NOMO-1 treated with dmso at 0.1 percent for 144 hours (cell line): Measurements from ENCODE around the gene YIF1A.
"Not testable (repeated sequence)": the region's sequence is repeated elsewhere in the genome, so short reads cannot be mapped to it uniquely, and the experiment has no call there.

Experiments used
- DNase-seq: peaks from one replicate; lab custom pipeline; 2025; ENCODE audit not compliant: unreplicated experiment; lab: John Stamatoyannopoulos, UW

YIF1A gene

GRCh38 chr11:66326261-66327111 is 37.5 kb upstream of the YIF1A start:
- DNase-seq: no peak

DNA sequence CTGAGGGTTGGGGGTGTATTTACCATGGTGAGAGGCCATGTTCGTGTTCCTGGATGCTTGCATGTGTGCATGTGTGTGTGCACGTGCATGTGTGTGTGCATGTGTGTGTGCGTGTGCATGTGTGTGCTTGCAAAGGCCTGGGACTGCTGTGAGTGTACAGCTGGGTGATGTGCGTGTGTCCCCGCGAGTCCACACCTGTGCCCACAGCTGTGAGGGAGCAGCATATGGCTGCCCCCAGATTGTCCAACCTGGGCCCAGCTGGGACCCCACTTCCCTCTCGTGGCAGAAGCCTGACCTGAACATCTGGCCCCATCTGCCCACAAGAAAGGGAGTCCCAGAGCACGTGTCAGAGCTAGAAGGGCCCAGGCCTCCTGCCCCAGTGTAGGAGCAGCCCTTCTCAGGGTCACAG is 36.3 kb upstream of the YIF1A start:
- DNase-seq: no peak

GRCh38 chr11:66324664-66325063 is 35.7 kb upstream of the YIF1A start:
- no peak for DNase-seq

DNA sequence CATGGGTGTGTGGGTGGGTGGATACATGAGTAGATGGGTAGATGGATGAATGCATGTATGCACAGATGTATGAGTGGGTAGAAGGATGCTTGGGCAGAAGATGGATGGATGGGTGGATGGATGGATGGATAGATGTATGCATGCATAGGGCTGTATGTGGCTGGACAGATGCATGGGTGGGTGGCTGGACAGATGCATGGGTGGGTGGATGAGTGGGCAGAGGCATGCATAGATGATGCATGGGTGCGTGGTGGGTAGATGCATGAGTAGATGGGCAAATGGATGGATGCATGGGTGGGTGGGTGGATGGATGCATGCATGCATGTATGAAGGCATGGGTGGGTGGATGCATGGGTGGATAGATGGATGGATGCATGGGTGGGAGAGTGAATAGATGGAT is 34.7 kb upstream of the YIF1A start:
- no peak for DNase-seq

DNA sequence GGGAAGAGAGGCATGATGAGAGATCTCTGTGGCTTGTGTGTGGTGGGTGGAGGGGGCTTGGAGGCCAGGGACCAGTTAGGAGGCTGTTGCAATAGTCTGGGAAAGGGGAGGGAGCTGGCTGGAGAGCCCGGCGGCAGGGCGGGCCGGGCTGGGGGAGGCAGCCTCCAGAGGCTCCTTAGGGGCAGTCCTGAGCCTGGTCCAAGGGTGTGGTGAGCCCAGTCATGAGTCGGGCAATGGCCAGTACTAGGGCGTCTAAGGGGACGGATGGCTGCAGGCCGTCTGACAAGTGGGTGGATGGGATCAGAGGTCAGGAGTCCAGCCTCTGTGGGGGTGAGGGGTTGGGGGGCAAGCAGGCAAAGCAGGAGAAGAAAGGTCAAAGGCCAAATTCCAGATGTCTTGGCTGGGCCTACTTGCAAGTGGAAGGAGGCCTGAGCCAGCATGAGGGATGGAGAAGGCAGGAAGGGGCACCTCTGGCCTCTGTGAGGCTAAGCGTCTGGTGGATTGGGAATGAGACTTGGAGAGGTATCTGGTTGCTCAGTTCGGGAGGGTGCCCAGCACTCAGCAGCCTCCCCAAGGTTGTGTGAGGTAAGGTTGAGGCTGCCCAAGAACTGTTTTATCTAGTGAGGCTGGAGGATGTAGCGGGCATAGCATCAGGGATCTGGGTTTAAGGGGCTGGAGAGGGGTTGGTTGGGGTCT is 33.9 kb upstream of the YIF1A start:
- DNase-seq: no peak

GRCh38 chr11:66321606-66322005 is 32.7 kb upstream of the YIF1A start:
- DNase-seq: no peak

DNA sequence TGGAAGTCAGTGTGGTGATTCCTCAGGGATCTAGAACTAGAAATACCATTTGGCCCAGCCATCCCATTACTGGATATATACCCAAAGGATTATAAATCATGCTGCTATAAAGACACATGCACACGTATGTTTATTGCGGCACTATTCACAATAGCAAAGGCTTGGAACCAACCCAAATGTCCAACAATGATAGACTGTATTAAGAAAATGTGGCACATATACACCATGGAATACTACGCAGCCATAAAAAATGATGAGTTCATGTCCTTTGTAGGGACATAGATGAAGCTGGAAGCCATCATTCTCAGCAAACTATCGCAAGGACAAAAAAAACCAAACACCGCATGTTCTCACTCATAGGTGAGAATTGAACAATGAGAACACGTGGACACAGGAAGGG is 31.8 kb upstream of the YIF1A start:
- not testable (repeated sequence) for DNase-seq

DNA sequence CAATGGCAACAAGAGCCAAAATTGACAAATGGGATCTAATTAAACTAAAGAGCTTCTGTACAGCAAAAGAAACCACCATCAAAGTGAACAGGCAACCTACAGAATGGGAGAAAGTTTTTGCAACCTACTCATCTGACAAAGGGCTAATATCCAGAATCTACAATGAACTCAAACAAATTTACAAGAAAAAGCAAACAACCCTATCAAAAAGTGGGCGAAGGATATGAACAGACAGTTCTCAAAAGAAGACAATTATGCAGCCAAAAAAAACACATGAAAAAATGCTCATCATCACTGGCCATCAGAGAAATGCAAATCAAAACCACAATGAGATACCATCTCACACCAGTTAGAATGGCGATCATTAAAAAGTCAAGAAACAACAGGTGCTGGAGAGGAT is 31.3 kb upstream of the YIF1A start:
- DNase-seq: not testable (repeated sequence)

DNA sequence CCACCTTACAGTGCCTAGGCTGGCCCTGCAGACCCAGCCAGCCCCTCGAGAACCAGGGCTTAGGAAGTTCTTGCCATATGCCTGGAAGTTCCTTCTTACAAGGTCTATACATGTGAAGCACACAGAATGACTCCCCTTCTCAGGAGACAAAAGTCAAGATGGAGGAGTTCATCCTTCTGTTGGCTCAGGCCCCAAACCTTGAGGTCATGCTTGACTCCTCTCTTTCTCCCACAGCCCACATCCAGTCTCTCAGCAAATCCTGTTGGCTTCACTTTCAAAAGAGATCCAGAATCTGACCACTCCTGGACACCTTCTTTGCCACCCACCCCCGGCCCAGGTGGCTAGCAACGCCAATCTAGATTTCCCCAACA is 29.6 kb upstream of the YIF1A start:
- DNase-seq: no peak

GRCh38 chr11:66317723-66318599 is 29.0 kb upstream of the YIF1A start:
- peak; percentile 90 for DNase-seq

- DNase-seq: no peak
These were observed 28.4 kb upstream of the YIF1A start for GRCh38 chr11:66317322-66317722.

DNA sequence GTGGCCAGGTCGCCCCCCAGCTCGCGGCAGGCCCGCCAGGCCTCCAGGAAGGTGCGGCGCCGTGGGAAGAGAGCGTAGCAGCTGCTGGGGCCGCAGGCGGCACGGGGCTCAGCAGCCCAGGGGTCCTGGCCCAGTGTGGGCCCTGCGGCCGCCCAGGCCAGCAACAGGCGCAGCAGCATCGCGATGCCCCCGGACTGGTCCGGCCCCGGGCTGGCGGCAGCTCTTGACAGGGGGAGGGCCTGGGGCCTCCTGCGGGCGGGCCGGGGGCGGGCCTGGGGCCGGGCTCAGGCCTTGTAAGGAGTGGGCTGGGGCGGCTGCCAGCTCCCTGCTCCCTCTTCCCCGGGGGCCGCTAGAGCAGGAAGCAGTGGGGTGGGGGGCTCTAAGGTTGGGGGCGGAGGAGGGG is 27.9 kb upstream of the YIF1A start, which contains the start of gene CD248:
Gene CD248, minus strand, starts transcription at position 196 of the 403 bp plus-strand sequence. Its CDS starts 17 bp downstream, at position 179.
- DNase-seq: no peak

GRCh38 chr11:66315921-66316811 is 27.2 kb upstream of the YIF1A start:
- DNase-seq: no peak

DNA sequence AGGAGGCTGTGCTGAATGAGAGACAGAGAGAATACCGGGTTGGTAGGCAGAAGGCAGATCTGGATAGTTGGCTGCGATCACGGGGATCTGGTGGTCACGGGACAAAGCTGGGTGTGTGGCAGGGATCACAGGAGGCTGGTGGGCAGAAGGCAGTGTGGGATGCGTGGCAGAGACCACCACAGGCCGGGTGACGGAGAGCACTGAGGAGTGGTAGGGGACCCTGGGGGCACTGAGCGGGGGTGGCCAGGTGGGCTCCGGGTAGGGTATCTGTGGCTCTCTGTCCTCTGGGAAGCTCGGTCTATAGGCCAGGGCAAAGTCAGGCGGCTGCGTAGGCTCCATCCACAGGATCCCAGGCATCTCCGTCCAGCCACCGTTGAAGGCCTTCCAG is 26.5 kb upstream of the YIF1A start:
- DNase-seq: no peak

DNA sequence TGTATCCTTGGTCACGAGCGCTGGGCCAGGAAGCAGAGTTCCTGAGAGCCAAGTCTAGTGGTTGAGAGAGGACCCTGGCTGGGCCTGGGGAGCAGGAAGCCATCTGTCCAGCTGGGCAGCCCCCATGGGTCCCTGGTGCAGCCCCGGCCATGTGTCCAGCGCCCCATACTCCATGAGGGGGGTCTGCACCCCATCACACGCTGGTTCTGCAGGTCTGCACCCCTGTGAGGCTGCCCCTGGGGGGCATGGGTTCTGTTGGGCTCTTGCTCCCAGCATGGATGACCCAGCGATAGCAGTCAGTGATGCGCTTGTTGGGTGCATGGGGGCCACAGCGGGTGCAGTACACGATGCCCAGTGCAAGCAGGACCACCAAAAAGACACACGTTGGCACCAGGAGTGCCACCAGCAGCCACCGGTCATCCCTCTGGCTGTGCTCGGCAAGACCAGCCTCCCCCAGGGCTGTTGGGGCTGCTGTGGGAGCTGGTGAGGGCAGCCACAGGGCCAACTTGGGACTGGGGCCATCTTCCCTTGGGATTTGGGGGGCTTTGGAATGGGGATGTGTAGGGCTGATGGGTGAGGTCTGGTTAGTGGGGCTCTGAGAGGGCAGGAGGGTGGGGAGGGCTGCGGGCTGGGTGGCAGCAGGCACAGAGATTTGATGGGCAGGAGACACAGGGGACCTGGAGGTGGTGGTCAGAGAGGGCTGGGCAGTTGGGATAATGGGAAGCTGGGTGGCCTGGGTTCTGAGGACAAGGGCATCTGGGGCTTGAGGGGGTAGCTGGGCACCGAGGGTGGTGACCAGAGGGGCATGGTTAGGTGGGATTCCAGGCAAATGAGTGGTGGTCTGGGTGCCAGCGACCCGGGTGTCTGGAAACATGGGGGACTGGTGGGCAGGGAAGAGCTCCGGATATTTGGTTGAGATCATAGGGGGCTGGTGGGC is 25.9 kb upstream of the YIF1A start:
- DNase-seq: no peak

- no peak for DNase-seq
These were observed 25.2 kb upstream of the YIF1A start for GRCh38 chr11:66314186-66314501.

DNA sequence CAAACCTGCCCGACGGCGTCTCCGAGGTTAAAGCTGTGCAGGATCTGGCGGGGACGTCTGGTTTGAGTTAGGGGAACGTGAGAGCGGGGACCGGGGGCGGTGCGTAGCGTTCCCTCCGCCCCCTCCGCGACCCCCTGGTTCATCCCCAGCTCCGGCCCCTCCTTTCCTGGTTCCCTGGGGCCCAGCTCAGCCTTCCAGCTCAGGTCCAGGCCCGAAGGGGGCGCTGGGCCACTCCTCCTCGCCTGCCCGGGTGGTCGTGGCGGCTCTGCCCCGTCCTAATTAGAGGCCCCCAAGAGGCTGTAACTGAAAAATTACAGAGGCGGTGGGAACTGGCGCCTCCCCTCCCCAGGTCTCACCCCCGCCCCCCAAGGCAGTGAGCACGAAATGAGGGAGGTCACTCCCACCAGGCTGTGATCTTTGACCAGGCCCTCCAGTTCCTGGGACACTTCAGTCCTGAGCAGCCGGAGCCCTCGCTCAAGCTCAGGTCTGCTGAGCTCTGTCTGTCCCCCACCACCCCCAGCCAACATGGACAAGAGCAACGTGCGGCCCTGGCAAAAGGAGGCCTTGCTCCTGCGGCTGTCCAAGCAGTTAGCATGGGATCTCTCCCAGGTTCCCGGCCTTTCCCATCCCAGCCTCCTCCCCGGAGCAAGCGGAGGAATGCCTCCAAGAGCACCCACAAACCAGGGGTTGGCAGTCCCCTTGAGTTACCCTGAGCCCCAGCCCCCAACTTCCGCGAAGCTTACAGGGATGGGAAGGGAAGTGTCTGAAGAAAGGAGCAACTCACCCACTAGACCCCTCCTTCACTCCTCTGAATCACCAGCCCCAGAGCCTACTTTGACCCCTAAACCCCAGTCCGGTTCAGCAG is 24.6 kb upstream of the YIF1A start:
- no peak for DNase-seq

DNA sequence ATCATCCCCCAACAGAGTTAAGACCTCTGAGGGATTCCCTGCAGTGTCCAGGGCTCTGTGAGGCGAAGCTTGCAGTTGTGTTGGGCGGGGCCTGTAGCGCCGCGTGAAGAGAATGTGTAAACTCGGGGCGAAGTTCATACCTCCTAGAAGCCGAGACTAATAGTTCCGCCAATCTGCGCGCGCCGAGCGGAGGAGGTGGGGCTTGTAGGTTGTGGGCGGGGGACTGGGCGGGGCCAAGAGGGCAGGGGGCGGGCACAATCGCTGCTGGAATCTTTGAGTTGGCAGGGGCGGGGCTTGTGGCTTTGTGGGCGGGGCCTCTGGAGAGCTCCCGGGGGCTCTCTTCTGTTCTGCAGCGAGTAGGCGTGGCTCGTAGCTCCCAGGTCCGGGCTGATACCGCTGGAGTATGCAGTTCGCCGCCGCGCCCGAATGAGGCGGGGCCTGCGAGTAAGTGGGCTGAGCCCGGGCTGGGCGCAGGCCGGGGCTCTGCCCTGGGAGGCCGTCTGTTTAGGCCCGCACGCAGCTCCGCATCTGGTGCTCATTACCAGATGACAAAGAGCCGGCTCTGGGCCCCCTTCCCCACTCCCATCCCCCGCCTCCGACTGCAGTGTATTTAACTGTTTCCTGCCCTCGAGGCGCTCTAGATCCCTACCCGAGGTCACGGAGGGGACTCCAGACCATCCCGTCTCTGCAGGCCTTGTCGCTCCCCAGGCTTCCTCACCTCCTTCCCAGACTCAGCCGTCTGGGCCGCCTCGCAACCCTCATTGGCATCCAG is 23.8 kb upstream of the YIF1A start:
- DNase-seq: peak; percentile 97
